HG03139 (cell line): ENCODE data around the gene ARL13A.
"Not testable (repeated sequence)": the region's sequence is repeated elsewhere in the genome, so short reads cannot be mapped to it uniquely, and the experiment has no call there.

Source experiments
- ATAC-seq: cut with Tn5 transposase; IDR thresholded peaks from one replicate; pipeline ENCODE4 v1.9.1; 2021; ENCODE audit not compliant: unreplicated experiment

Gene ARL13A

DNA sequence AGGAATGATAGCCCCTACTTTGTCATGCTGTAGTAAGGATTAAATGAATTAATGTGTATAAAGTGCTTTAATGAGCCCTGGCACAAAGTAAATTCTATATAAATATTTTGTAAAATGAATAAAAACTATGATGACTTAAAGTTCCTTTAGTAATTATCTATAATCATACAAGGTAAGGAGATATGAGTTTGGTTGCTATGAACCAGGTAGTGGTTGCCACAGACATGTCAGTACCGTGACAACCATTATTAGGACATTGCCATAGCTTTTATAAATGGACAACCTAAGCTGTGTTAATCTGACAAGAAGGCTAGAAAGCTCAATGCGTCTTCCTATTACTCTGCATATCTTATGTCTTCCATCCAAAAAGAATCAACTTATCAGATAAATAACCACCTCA is at the start of gene ARL13A:
Gene ARL13A (plus strand): TSS at position 301 of the 400 bp plus-strand sequence. CDS start 3,982 bp downstream, outside the sequence.
- ATAC-seq, result no peak

DNA sequence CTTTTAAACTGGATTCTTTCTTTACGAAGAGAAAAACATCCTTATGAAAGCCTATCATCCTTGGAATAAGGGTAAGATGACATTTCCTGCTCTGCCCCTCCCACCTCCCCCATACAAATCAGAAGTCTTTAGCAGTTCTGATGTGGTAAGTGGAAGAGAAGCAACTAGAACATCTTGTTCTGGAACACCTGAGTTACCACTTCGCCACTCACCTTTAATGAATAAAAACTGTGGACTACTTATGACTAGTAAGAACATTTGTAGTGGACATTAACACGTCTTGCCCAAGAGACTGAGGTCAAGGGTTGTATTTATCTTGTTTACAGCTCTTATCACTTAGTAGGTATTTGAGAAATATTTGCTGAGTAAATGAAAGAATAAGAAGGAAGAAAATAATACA is 45.1 kb upstream of the ARL13A start:
- no peak for ATAC-seq

DNA sequence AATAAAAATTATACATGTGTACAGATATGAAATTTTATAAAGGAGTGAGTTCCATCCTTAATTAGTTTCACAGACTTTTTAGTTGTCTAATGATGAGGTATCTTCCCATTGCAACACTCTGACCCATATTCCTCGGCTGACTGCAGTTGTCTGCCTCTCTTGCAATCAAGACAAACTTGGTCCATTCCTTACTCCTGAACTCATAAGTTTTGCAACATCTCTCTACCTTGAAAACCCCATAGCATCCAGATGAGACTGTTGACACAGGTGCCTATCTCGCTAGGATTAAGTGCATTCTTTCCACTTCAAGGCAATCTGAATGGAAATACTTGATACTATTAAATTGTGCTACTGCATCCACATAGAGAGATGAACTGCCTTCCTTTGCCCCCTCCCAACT is 43.1 kb upstream of the ARL13A start:
- ATAC-seq, result no peak

DNA sequence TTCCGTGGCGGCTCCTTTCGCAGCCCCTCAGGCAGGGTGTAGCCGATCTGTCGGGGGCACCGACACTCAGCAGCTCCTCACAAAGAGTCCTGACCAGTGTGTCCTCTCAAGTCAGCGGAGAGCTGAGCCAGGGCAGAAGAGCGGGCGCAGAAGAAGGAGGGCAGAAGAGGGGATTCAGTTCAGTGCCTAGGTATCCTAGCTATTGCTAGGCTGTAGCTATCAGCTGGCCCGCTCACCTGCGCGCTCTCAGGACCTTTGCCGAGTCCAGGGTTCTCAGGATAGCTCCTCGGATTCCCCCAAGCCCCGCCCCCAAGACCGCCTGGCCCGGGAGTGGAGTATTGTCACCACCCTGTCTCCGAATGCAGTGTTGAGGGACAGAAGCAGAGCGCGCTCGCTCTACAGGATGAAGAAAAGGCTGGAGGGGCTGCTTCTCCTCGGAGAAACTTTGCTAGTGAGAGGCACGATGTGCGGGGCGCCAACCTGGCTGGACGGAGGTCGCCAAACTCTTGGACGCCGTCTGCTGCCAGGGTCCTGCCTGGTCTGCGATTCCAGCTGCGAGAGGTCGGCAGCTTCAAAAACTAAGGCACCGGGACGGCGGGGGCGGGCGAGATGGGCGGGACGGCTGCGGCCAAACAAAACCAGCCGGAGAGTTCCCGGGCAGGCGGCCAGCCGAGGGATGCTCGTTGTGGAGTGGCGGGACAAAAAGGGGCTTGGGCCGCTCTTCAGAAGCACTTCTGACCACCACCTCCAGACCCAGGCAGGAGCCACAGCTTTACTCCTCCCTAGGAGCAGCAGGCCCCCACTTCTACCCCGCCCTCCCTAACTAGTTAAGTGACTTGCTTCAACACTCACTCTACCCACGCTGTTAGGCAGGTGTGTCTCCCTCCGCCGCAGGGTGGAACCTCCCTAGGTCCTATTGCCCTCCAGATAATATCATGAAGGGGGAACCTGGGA is 40.6 kb upstream of the ARL13A start, which contains the start of gene XKRX:
Gene XKRX (minus strand): TSS at position 258 of the 954 bp plus-strand sequence. CDS start 613 bp downstream, outside the sequence.
- ATAC-seq, result no peak

DNA sequence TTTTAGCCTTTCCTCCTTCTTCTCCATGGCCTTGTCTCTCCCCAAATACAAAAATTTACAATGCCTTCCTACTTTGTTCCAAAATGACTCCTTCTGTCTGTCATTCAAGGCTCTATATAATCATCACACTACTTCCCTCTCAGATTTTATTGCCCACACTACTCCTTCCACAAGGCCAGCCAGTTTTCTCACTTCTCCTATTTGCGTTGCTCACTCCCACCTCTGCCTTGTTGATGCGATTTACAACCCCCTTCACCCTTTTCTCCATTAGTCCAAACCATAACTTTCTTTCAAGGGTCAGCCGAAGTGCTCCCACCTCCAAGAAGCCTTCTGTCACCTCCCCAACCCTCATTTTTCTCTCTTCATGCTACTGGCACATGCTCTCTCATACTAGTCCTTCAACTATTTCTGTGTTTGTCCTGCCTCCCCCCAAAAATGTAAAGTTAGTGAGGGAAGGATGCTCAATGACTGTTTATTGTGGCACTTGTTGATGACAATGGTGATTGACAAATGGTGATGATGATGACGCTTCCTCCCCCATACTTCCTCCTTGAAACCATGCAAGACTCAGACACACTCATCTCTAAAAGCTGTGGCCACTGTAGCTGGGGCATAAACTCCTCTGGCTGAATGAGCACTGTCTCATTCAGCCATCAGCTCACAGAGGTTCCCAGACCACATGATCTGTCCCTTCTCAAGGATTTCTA is 38.1 kb upstream of the ARL13A start:
- ATAC-seq, result peak; percentile 67

DNA sequence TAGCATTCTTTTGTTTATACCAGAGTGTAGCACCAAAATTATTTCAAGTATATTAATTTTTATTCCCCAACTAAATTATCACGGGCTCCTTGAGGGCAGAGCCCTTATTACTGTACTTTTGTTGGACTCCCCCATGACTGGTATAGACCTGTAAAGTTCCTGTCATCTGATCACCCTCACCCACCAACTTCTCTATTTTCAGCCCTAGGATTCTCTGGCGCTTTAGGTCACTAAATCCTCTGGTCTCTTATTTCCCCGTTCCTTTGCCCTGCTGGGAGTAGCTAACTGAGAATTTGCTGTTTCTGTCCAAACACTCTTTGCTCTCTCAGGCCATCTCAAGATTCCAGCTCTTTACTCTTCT is 37.6 kb upstream of the ARL13A start:
- ATAC-seq, result peak; percentile 15

DNA sequence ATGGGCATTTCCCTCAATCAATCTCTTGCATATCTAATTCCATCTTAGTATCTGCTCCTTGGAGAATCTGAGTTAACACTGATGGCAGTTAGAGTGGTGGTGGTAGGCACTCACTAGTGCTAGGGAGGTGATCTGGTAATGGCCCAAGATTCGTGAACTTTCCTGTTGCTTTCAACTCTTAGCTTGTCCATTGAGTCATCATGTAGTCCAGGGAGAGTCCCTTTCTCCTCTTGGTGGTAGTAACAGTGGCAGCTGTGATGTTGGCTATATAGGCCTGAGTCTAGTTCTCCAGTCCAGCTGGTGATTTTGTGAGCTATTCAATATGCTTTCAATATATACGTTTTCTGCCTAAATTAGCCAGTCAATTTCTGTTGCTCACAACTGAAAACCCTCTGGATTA is 33.7 kb upstream of the ARL13A start:
- no peak for ATAC-seq

DNA sequence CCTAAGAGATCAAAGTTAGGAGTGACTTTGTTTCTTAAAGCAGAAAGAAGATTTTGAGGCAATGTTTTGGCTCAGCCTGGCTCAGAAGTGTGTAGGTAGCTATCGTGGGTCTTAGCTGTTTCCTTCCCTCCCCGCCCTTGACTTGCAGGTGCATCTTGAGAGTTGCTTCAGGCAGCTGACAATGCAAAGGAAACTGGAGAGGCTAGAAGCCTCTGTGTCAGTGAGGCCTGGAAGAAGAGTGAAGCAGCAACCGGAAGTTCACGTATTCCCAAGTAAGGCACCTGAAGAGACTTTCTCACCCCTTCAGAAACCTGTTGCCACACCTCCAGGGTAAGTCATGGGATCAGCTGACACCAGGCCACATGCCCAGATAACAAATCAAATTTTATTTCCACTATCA is 30.2 kb upstream of the ARL13A start:
- ATAC-seq, result no peak

DNA sequence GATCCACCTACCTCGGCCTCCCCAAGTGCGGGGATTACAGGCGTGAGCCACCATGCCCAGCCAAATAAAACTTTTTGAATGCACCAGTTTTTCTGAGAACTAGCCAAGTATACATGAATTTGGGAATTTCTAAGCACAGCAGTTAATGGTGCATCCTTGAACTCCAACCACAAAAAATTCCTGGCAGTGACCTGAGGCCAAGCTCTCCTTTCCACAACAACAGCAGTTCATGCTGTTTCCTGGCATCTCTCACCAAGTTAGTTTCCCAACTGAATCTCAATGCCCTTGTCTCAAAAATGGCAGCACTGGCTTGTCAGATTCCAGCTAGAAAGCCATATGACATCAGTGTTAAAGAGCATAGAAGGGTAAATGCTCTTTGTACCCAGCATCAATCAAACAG is 24.9 kb upstream of the ARL13A start:
- no peak for ATAC-seq

DNA sequence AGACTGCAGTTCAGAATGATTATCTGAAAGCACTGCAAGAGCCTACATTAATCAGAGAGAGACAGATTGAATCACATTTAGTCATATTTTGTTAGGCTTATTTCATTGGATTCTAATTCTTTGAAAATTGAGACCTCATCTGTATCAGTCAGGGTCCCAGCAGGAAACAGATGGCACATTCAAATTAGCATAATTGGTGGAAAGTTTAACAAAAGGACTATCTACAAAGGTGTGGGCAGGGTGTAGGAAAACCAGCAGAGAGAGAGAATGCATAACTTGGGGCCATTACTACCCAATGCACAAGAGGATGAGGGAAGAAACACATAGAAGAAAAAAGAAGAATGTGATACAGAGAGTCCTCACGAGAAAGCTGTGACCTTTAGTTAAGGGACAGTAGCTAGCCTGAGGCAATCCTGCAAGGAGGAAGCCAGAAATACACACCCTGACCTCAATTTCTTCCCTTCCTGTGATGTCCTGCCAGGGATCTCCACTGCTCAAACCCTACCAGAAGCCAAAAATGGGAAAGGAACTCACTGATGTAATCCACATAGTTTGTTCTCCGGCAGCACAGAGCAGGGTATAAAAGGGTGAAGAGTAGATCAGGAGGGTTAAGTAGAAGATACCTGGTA is 23.1 kb upstream of the ARL13A start:
- ATAC-seq, result no peak

DNA sequence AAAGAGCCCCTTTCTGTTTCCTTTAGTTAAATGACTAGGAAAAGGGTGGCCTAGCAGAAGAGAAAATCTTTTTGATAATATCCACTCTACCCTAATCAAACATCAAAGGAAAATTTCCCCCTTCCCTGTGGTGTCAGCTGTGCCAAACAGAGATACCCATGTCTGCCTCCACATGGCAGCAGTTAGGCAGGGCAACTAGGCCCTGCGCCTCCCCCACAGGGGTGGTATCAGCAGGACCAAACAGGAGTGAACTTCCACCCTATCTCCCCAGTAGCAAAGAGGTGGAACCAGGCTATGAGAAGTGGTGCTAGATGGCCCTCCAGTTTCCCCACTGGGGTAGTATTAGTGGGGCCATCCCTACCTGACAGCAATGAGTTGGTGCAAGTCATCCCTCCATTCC is 21.0 kb upstream of the ARL13A start:
- ATAC-seq, result no peak

DNA sequence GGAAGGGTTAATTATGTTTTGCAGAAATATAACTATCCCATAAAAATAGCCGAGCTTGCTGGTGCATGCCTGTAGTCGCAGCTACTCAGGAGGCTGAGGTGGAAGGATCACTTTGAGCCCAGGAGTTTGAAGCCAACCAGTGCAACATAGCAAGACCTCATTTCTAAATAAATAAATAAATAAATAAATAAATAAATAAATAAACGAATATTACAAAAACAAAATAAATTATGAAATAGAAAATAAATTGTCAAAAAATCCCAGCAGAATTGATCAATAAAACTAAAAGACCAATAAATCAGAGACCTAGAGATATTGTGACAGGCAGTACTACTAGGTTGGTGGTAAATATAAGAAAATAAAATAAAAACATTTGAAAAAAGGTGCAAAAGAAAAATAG is 6.7 kb upstream of the ARL13A start:
- ATAC-seq, result no peak

DNA sequence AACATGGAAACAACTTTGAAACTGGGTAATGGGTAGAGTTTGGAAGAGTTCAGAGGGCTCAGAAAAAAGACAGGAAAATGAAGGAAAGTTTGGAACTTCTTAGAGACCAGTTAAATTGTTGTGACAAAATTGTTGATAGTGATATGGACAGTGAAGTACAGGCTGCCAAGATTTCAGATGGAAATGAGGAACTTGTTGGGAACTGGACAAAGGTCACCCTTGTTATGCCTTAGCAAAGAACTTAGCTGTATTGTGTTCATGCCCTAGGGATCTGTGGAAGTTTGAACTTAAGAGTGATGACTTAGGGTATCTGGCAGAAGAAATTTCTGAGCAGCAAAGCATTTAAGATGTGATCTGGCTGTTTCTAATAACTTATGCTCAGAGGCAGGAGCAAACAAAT is 5.1 kb upstream of the ARL13A start:
- ATAC-seq, result no peak

DNA sequence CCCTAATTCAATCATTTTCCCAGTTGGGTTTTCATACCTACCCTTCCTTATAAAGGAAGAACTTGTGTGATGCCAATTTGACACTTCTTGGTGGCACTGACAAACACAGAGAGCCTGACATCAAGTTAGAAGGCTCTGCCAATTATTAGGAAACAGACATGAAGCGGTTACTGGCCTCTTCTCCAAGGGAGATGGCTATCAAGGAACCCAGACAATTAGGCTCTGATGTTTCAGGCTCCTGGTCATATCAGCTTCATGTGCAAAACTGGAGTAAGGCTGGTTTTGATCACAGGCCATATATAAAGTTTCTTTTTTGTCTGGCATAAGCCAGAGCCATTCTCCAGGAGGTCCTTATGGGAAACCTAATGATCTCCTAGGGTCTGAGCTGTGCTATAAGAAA is 428 bp downstream of the ARL13A start:
- no peak for ATAC-seq

DNA sequence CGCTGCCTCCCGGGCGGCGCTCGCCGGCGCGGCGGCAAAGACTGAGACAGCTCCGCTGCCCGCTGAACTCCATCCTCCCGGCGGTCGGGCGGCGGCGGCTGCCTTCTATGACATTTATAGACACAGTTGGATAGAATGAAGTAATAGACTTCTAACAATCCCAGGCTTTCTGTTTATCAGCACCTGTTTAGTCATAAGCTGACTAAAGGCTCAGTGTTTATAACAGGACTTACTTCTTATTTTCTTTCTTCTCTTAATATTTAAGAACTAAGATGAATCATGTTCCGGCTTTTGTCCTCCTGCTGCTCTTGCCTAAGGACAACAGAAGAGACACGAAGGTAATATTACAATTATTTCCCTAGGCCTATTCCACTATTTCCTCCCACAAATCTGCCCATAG is 3.9 kb downstream of the ARL13A start:
- ATAC-seq, result no peak

DNA sequence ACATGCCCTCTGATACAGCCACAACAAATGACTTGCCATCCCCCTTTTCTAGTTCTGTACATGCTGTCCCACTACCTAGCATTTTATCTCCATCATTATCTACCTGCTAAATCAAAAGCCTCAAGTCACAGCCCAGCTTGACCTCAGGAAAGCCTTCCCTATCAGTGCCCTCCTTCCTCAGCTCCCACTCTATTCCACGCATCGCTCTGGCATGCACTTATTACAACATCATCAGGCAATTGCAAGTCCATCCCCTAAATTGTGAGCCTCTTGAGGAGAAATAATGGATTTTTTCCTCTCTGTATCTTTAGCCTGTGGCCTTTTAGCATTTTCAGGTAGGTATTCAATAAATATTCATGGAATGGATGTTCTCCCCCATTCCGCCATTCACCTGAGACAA is 5.7 kb downstream of the ARL13A start:
- no peak for ATAC-seq

DNA sequence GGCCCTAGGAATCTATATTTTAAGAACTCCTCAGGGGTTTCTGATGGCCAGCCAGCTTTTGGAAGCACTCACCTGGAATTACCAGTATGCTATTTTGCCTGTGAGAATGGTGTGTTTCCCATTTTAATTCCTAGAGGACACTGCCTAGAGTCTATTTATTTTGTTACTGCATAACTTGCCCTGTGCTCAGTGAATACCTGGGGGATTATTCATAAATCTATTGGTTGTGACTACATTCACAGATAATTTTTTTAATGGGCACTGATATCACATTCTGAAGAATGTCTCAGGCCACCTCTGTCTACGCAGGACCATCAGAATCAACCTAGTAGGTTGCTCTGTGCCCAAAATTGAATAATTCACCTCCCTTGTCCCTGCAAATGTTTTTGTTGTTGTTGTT is 6.7 kb downstream of the ARL13A start:
- no peak for ATAC-seq

DNA sequence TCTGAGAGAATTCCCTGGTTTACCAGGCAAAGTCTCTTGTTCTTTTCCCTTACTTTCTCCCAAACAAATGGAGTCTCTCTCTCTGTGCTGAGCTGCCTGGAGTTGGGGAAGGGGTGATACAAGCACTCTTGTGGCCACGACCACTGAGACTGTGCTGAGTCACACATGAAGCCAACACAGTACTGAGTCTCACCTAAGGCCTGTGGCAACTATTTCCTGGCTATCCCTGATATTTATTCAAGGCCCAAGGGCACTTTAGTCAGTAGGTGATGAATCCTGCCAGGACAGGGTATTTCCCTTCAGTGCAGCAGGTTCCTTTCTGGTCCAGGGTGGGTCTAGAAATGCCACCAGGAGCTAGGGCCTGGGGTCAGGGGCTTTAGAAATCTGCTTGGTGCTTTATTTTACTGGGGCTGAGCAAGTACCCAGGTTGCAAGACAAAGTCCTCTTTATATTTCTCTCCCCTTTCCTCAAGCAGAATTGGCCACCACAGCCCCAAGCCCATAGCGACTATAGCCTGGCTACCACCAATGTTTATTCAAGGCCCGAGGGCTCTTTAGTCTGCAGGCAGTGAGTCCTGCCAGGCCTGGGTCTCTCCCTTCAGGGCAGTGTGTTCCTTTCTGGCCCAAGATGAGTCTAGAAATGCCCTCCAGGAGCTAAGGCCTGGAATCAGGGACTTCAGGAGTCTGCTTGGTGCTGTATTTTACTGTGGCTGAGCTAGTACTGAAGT is 10.5 kb downstream of the ARL13A start:
- ATAC-seq, result no peak

DNA sequence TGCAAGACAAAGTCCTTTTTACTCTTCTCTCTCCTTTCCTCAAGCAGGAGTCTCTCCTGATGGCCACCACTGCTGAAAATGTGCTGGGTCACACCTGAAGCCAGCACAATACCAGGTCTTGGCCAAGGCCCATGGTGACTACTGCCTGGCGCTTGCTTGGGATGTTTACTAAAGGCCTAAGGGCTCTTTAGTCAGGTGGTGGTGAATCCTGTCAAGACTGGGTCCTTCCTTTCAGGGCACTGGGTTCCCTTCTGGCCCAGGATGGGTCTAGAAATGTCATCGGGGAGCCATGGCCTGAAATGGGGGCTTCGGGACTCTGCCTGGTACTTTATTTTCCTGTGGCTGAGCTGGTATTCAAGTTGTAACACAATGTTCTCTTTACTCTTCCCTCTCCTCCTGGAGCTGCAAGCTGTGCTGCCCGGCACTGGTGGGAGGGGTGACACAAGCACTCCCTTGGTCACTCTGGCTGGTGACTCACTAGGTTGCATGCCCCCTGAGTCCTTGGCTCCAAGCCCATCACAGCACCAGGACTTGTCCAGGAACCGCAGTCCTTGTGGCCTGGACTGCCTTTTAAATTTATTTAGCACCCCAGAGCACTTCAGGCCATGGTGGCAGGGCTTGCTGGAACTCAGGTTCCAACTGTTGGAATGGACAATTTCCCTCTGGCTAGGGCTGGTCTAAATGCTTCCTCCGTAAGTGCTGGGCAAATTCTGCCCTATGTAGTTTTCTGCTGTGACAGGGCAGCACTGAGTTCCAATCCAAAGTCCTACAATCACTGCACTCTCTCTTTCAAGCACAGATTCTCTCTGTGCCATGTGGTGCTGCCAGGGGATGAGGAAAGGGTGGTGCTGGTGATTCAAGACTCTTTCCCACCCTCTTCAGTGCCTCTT is 11.3 kb downstream of the ARL13A start:
- ATAC-seq, result no peak

DNA sequence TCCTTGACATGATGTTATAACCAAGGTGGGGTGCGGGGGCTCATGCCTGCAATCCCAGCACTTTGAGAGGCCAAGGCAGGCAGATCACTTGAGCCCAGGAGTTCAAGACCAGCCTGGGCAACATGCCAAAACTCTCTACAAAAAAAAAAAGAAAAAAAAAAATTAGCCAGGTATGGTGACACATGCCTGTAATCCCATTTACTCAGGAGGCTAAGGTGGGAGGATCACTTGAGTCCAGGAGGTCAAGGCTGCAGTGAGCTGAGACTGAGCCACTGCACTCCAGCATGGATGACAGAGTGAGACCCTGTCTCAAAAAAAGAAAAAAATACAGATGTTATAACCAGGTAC is 12.0 kb downstream of the ARL13A start:
- ATAC-seq, result not testable (repeated sequence)
